GM21723 (cell line): ENCODE measurements around the gene DHRS1.
A peak's percentile ranks its signal among the peaks of the same experiment; 100 is the strongest.

Source experiments
- ATAC-seq: cut with Tn5 transposase; IDR thresholded peaks from one replicate; pipeline ENCODE4 v1.9.1; 2021; ENCODE audit warnings: mild to moderate bottlenecking, moderate library complexity; ENCODE audit not compliant: unreplicated experiment

Gene DHRS1

GRCh38 chr14:24299255-24300191, at the start of gene DHRS1, which contains the start of gene NOP9:
DHRS1 (minus strand) TSS chr14:24299780; CDS start chr14:24299106, 674 bp downstream.
NOP9 (plus strand) TSS chr14:24299850; CDS start chr14:24299955, 105 bp downstream.
- ATAC-seq: peak; percentile 78

GRCh38 chr14:24348186-24348585, 48.6 kb upstream of the DHRS1 start:
- ATAC-seq: no peak

- ATAC-seq: no peak
Measured at GRCh38 chr14:24347134-24347533, 47.6 kb upstream of the DHRS1 start.

- no peak for ATAC-seq
Measured at GRCh38 chr14:24343795-24344660, 44.4 kb upstream of the DHRS1 start.

- no peak for ATAC-seq
Measured at GRCh38 chr14:24342889-24343288, 43.3 kb upstream of the DHRS1 start.

- no peak for ATAC-seq
Measured at GRCh38 chr14:24340606-24341005, 41.0 kb upstream of the DHRS1 start.

GRCh38 chr14:24339284-24340151, 39.9 kb upstream of the DHRS1 start, which contains the start of gene RIPK3:
RIPK3 (minus strand) TSS chr14:24339991; CDS start chr14:24339826, 165 bp downstream.
- peak; percentile 93 for ATAC-seq

- no peak for ATAC-seq
Measured at GRCh38 chr14:24338843-24339242, 39.3 kb upstream of the DHRS1 start.

GRCh38 chr14:24337824-24338175, 38.2 kb upstream of the DHRS1 start:
- no peak for ATAC-seq

GRCh38 chr14:24337144-24337823, 37.7 kb upstream of the DHRS1 start:
- no peak for ATAC-seq

GRCh38 chr14:24335461-24336171, 36.0 kb upstream of the DHRS1 start:
- ATAC-seq: no peak

- no peak for ATAC-seq
Measured at GRCh38 chr14:24334431-24335291, 35.1 kb upstream of the DHRS1 start, which contains the start of gene ADCY4. ADCY4 (minus strand) TSS chr14:24335071; CDS start chr14:24334652, 419 bp downstream.

GRCh38 chr14:24332268-24332993, 32.9 kb upstream of the DHRS1 start:
- peak; percentile 80 for ATAC-seq

- ATAC-seq: no peak
Measured at GRCh38 chr14:24331731-24332267, 32.2 kb upstream of the DHRS1 start.

- no peak for ATAC-seq
Measured at GRCh38 chr14:24330973-24331674, 31.5 kb upstream of the DHRS1 start.

GRCh38 chr14:24329736-24330135, 30.2 kb upstream of the DHRS1 start:
- ATAC-seq: no peak
